Body of pancreas (tissue), 4 donors: ENCODE data around the gene GBP1.
"Not testable (repeated sequence)": the region's sequence is repeated elsewhere in the genome, so short reads cannot be mapped to it uniquely, and the experiment has no call there.

Experiments
- POLR2A ChIP-seq, 3 donors: fragments of 450-650 bp; IDR thresholded peaks; one replicate each; pipeline ENCODE4 v1.6.1; 2016; ENCODE audit warnings: antibody characterized with exemption in 3 of 3, mild to moderate bottlenecking in 2 of 3
- TF ChIP-seq, protein P1 (sequence below), 7 experiments: fragments of 450-650 bp in 4 of 7; fragments of 200-600 bp in 3 of 7; sonication (generic) in 3 of 7; IDR thresholded peaks; one replicate each; pipeline ENCODE4 v1.5.1; 2016 to 2019; ENCODE audit warnings: antibody characterized with exemption in 7 of 7

- not testable (repeated sequence) for TF ChIP-seq POLR2A (IDR thresholded peaks at IDR 0.05)
- TF ChIP-seq, protein P1, sequence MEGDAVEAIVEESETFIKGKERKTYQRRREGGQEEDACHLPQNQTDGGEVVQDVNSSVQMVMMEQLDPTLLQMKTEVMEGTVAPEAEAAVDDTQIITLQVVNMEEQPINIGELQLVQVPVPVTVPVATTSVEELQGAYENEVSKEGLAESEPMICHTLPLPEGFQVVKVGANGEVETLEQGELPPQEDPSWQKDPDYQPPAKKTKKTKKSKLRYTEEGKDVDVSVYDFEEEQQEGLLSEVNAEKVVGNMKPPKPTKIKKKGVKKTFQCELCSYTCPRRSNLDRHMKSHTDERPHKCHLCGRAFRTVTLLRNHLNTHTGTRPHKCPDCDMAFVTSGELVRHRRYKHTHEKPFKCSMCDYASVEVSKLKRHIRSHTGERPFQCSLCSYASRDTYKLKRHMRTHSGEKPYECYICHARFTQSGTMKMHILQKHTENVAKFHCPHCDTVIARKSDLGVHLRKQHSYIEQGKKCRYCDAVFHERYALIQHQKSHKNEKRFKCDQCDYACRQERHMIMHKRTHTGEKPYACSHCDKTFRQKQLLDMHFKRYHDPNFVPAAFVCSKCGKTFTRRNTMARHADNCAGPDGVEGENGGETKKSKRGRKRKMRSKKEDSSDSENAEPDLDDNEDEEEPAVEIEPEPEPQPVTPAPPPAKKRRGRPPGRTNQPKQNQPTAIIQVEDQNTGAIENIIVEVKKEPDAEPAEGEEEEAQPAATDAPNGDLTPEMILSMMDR (IDR thresholded peaks at IDR 0.05): not testable (repeated sequence)
Measured at GRCh38 chr1:89072466-89073065, 7.6 kb upstream of the GBP1 start.
